NCI-H524 treated with DMSO at 0.1 percent for 48 hours (cell line): ENCODE data around the gene CARNS1.
"Not testable (repeated sequence)": the region's sequence is repeated elsewhere in the genome, so short reads cannot be mapped to it uniquely, and the experiment has no call there.

Experiments used
- DNase-seq: peaks from one replicate; lab custom pipeline; 2025; lab: John Stamatoyannopoulos, UW

Gene CARNS1

GRCh38 chr11:67396587-67397389 lies 18.7 kb upstream of the CARNS1 start:
- no peak for DNase-seq

GRCh38 chr11:67397536-67397935 lies 17.9 kb upstream of the CARNS1 start:
- no peak for DNase-seq

GRCh38 chr11:67397986-67398660 lies 17.4 kb upstream of the CARNS1 start:
- DNase-seq = no peak

GRCh38 chr11:67398661-67399563 lies 16.6 kb upstream of the CARNS1 start:
- no peak for DNase-seq

- no peak for DNase-seq
Observed at GRCh38 chr11:67400251-67400941, 15.1 kb upstream of the CARNS1 start.

- DNase-seq = no peak
Observed at GRCh38 chr11:67400942-67401494, 14.5 kb upstream of the CARNS1 start.

- no peak for DNase-seq
Observed at GRCh38 chr11:67401495-67402191, 13.8 kb upstream of the CARNS1 start, which contains the start of gene PPP1CA. TSS of gene PPP1CA (minus strand) at chr11:67401858. CDS start at chr11:67401782, 76 bp downstream.

- not testable (repeated sequence) for DNase-seq
Observed at GRCh38 chr11:67402192-67402839, 13.2 kb upstream of the CARNS1 start.

GRCh38 chr11:67403085-67403484 lies 12.4 kb upstream of the CARNS1 start:
- not testable (repeated sequence) for DNase-seq

GRCh38 chr11:67404515-67405195 lies 10.8 kb upstream of the CARNS1 start:
- no peak for DNase-seq

- DNase-seq = no peak
Observed at GRCh38 chr11:67405196-67405567, 10.3 kb upstream of the CARNS1 start.

GRCh38 chr11:67405688-67406339 lies 9.7 kb upstream of the CARNS1 start:
- no peak for DNase-seq

- no peak for DNase-seq
Observed at GRCh38 chr11:67406420-67406968, 9.0 kb upstream of the CARNS1 start.

GRCh38 chr11:67406969-67407687 lies 8.3 kb upstream of the CARNS1 start:
- no peak for DNase-seq

- no peak for DNase-seq
Observed at GRCh38 chr11:67407688-67408163, 7.8 kb upstream of the CARNS1 start.

GRCh38 chr11:67408437-67409200 lies 6.9 kb upstream of the CARNS1 start:
- no peak for DNase-seq

- DNase-seq = no peak
Observed at GRCh38 chr11:67409261-67409666, 6.2 kb upstream of the CARNS1 start.
